ENCODE results near the gene DOCK2. TPM values are rescaled to one million over a fixed set of nuclear protein-coding genes. Genes with fewer than 3 reads are reported as not detected.

The DOCK2 gene
- total and polyA plus RNA-seq, 4 experiments from 2014 or later: 45.8 to 223 (median 162) TPM

DNA sequence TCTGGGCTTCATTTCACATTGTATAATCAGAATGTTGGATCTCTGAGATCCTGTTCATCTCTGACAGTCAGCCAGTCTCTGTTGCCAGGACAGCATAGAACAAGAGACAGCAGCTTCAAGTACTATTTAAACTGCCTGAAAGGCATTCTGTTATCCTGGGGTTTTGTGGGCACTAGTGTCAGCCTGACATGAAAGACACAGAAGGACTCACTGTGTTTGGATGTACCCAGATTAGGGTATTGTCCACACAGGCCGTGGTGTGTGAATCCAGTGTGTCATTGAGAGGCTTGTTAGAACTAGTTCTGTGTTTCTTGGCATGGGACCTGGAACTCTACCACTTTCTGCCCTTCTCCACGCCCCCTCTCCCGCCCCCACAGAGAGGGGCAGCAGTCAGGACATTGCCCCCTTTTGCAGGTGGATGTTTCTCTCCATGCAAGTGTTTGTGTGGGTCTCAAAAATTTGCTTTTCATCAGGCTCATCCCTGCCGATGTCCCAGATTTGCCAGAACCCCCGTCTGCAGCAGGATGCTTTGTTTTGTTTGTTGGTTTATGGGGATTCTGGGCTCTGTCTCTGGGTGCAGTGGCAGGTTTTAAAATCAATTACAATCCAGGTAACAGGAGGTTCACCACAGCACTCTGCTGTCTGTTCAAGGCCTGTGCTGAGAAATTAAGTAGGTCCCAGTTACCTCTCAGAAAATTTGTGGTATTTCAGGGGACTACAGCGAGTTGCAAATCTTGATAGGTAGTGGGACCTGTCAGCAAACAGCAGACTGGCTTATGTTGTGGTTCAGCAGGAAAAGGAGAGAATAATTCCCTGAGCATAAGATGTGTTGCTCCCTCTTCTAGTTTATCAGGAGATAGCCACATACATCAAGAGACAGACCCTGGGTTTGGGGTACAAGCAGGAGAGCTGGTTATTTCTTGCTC, 144.6 kb downstream of the DOCK2 start:
- intact Hi-C loops (cut with micrococcal nuclease): no loop called here
- no peak overlapping the region for H3K4me3 ChIP-seq (ENCODE audit: low read length in 2 of 2)
- peaks cover 22% of the 10 kb centered on the region for H3K36me3 ChIP-seq (ENCODE audit: insufficient read depth, low read length)
- H3K4me3 Mint-ChIP-seq: no peak overlapping the region
- DNase-seq: no peak
- no peaks in the 10 kb centered on the region for H3K9me3 ChIP-seq (ENCODE audit: control insufficient read depth in 1 of 2, low read length in 2 of 2)
- H3K36me3 Mint-ChIP-seq: peaks cover 58 to 63% of the 10 kb centered on the region in 2 donors
- H3K27ac ChIP-seq (ENCODE audit: low read depth, low read length): no peak overlapping the region
- H3K27ac Mint-ChIP-seq: peak overlapping the region in 2 of 7 donors; percentile 24 to 60
- ChIA-PET CTCF (ENCODE audit: partially characterized antibody) (no interaction called here), POLR2A (ENCODE audit: partially characterized antibody) (no interaction called here)
- H3K9me3 Mint-ChIP-seq: no peaks in the 10 kb centered on the region
- no peaks in the 10 kb centered on the region for H3K27me3 ChIP-seq (ENCODE audit: insufficient read depth, low read length)
- peaks cover 0 to 9% (median 4%) of the 10 kb centered on the region in 4 donors for H3K4me1 Mint-ChIP-seq
- no peaks in the 10 kb centered on the region for H3K4me1 ChIP-seq (ENCODE audit: insufficient read depth, low read length)
- H3K27me3 Mint-ChIP-seq: no peaks in the 10 kb centered on the region

DNA sequence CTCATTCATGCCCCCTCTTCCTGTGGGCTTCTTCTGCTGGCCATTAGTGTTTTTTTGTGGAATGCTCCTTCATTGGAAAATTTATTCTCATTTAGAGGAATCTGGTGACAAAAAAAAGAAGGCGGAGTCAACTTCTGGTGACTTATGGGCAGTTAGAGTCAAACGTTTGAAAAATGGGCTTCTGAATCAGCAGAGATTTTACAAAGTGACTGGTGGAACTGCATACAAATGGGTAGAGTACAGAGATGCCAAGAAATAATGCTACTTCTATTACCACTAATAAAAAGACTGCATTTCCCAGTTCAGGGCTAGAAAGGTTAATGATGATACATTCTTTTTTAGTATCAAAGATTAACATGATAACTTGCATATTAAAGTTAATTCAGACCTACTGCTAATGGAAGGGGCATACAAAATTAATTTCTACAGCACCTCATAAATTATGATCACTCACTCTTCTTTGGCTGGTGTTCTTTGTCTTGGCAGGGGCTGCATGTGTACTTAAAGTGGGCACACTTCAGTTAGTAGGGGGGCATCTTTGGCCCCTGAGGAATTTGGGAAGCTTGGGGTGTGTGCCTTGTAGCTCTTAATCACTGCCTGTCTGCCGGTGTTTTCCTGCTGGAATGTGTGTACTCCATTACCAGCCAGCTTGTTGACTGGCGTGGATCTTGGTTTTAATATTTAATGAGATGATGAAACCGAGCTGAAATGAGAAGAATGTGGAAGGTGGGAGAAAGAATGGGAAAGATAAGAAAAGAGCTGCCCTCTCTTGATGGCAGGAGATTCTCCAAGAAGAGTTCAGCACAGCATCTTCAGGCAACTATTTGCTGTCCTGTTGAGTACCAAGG, 148.9 kb downstream of the DOCK2 start:
- H3K27ac Mint-ChIP-seq: no peak overlapping the region
- intact Hi-C loops (cut with micrococcal nuclease): no loop called here
- Histone ChIP-seq H3K36me3 (ENCODE audit: insufficient read depth, low read length) (peaks cover 12% of the 10 kb centered on the region), H3K27ac (ENCODE audit: low read depth, low read length) (no peak overlapping the region), H3K4me3 (ENCODE audit: low read length in 2 of 2) (no peak overlapping the region), H3K4me1 (ENCODE audit: insufficient read depth, low read length) (no peaks in the 10 kb centered on the region), H3K27me3 (ENCODE audit: insufficient read depth, low read length) (no peaks in the 10 kb centered on the region), H3K9me3 (ENCODE audit: control insufficient read depth in 1 of 2, low read length in 2 of 2) (no peaks in the 10 kb centered on the region)
- ChIA-PET CTCF (ENCODE audit: partially characterized antibody) (no interaction called here), POLR2A (ENCODE audit: partially characterized antibody) (no interaction called here)
- H3K4me3 Mint-ChIP-seq: no peak overlapping the region
- peaks cover 64 to 67% of the 10 kb centered on the region in 2 donors for H3K36me3 Mint-ChIP-seq
- H3K27me3 Mint-ChIP-seq: no peaks in the 10 kb centered on the region
- DNase-seq: no peak
- H3K9me3 Mint-ChIP-seq: peaks cover 0 to 2% (median 0%) of the 10 kb centered on the region in 8 donors
- peaks cover 0 to 10% (median 6%) of the 10 kb centered on the region in 4 donors for H3K4me1 Mint-ChIP-seq

DNA sequence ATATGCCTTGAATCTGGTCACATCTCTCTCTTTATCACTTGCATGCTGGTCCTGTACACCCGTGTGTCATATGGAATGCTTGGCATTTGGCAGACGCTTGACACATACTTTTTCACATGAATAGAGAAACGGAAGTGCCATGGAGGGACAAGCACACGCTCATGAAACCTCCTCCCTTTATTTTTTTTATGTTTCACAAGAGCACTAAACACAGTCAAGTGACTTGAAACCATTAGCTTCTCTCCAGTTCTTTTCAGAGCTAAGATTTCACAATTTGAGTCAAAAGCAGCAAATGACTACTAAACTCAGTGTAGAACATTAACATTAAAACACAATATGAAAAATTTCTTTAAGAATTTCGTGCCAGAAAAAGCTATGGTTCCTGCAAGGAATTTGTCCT, 151.1 kb downstream of the DOCK2 start:
- POLR2A ChIA-PET (ENCODE audit: partially characterized antibody): no interaction called here
- DNase-seq: no peak
- no peaks in the 10 kb centered on the region for H3K27me3 ChIP-seq (ENCODE audit: insufficient read depth, low read length)
- H3K9me3 ChIP-seq (ENCODE audit: control insufficient read depth in 1 of 2, low read length in 2 of 2): no peaks in the 10 kb centered on the region
- intact Hi-C loops (cut with micrococcal nuclease): no loop called here
- H3K27me3 Mint-ChIP-seq: no peaks in the 10 kb centered on the region
- no peak overlapping the region for H3K4me3 ChIP-seq (ENCODE audit: low read length in 2 of 2)
- peaks cover 61 to 69% of the 10 kb centered on the region in 2 donors for H3K36me3 Mint-ChIP-seq
- CTCF ChIA-PET (ENCODE audit: partially characterized antibody): no interaction called here
- peaks cover 26% of the 10 kb centered on the region for H3K36me3 ChIP-seq (ENCODE audit: insufficient read depth, low read length)
- H3K4me1 Mint-ChIP-seq: peaks cover 0 to 10% (median 7%) of the 10 kb centered on the region in 4 donors
- no peak overlapping the region for H3K27ac ChIP-seq (ENCODE audit: low read depth, low read length)
- no peaks in the 10 kb centered on the region for H3K4me1 ChIP-seq (ENCODE audit: insufficient read depth, low read length)
- no peak overlapping the region for H3K27ac Mint-ChIP-seq
- peaks cover 0 to 2% (median 0%) of the 10 kb centered on the region in 8 donors for H3K9me3 Mint-ChIP-seq
- no peak overlapping the region for H3K4me3 Mint-ChIP-seq

DNA sequence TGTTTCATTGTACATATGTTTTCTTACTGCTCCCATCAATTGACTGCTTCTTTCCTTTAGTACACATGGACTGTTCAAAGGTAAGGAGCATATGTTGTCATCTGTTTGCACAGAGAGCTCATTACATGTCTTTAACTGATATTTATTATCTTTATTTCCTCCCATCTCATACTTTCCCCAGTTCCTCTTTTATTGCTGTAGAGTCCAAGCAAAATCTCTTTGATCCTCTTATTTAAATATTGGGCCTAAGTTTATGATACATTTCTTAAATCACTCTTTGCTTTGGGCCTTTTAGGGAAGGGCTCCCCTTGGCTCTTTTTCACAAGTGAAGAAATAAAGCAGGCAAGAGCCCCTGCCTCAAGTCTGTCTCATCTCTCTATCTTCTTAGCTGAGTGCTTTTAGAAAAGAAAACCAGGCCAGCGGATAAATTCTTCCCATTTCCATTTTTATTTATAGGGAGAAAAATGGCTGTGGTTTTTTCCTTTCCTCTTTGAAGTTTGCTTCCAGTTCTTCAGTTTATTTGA, 152.4 kb downstream of the DOCK2 start:
- H3K4me3 ChIP-seq (ENCODE audit: low read length in 2 of 2): no peak overlapping the region
- Mint-ChIP-seq H3K4me3 (no peak overlapping the region), H3K27ac (no peak overlapping the region), H3K4me1 (peaks cover 0 to 10% (median 9%) of the 10 kb centered on the region in 4 donors), H3K36me3 (peaks cover 65 to 72% of the 10 kb centered on the region in 2 donors), H3K27me3 (no peaks in the 10 kb centered on the region), H3K9me3 (peaks cover 0 to 2% (median 0%) of the 10 kb centered on the region in 8 donors)
- no peak overlapping the region for H3K27ac ChIP-seq (ENCODE audit: low read depth, low read length)
- no peaks in the 10 kb centered on the region for H3K9me3 ChIP-seq (ENCODE audit: control insufficient read depth in 1 of 2, low read length in 2 of 2)
- peaks cover 27% of the 10 kb centered on the region for H3K36me3 ChIP-seq (ENCODE audit: insufficient read depth, low read length)
- POLR2A ChIA-PET (ENCODE audit: partially characterized antibody): no interaction called here
- intact Hi-C loops (cut with micrococcal nuclease): no loop called here
- no peaks in the 10 kb centered on the region for H3K4me1 ChIP-seq (ENCODE audit: insufficient read depth, low read length)
- DNase-seq: no peak
- CTCF ChIA-PET (ENCODE audit: partially characterized antibody): interaction anchor here (1.4 kb wide), 1 partner anchor 11 kb away, joined by 3 read pairs; no protein-coding TSS in a partner anchor
- no peaks in the 10 kb centered on the region for H3K27me3 ChIP-seq (ENCODE audit: insufficient read depth, low read length)

DNA sequence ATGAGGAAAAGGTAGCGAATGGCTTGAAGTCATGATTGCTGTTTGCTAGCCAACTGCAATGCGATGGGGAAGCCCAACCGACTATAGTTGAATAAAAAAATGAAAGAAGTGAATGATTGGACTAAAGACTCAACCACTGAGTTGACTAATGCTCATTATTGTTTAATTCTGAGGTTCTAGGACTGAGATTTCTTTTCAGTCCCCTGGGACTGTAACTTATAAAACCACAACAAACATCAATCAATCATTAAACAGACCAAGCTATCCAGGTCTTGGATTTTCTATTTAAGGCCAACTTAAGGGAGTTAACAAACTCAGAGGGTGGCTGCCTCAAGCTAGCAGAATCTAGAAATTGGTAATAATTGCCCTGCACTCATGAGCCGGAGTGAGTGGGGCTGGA, 154.2 kb downstream of the DOCK2 start:
- ChIA-PET POLR2A (ENCODE audit: partially characterized antibody) (no interaction called here), CTCF (ENCODE audit: partially characterized antibody) (interaction anchor here (1.5 kb wide), 1 partner anchor 14 kb away, joined by 4 read pairs; no protein-coding TSS in a partner anchor)
- intact Hi-C loops (cut with micrococcal nuclease): no loop called here
- H3K36me3 ChIP-seq (ENCODE audit: insufficient read depth, low read length): peaks cover 24% of the 10 kb centered on the region
- H3K4me1 ChIP-seq (ENCODE audit: insufficient read depth, low read length): no peaks in the 10 kb centered on the region
- no peaks in the 10 kb centered on the region for H3K9me3 ChIP-seq (ENCODE audit: control insufficient read depth in 1 of 2, low read length in 2 of 2)
- no peaks in the 10 kb centered on the region for H3K27me3 ChIP-seq (ENCODE audit: insufficient read depth, low read length)
- Mint-ChIP-seq H3K4me3 (no peak overlapping the region), H3K27ac (no peak overlapping the region), H3K27me3 (no peaks in the 10 kb centered on the region), H3K4me1 (peaks cover 6 to 15% (median 12%) of the 10 kb centered on the region in 4 donors), H3K36me3 (peaks cover 66 to 71% of the 10 kb centered on the region in 2 donors), H3K9me3 (peaks cover 0 to 2% (median 0%) of the 10 kb centered on the region in 8 donors)
- DNase-seq: no peak
- no peak overlapping the region for H3K4me3 ChIP-seq (ENCODE audit: low read length in 2 of 2)
- H3K27ac ChIP-seq (ENCODE audit: low read depth, low read length): no peak overlapping the region

DNA sequence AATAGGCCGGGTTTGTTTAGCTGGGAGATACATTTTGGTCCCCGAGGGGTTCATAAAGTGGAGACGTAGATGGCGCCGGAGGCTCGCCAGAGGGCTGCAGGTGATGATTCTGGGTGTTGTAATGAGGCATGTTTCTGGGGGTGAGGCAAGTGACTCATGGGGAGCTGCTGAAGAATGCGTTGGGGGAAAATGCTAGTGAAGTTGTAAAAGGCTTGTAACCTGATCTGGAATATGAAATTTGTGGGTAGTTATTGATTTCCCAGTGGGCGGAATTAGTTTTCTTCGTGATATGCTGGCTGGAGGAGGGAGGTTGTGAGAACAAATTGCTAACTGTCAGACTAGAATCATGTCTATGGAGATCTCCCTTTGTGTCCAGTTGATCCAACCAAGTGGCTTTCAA, 158.3 kb downstream of the DOCK2 start:
- intact Hi-C loops (cut with micrococcal nuclease): no loop called here
- Mint-ChIP-seq H3K4me3 (no peak overlapping the region), H3K27ac (peak overlapping the region in 1 of 7 donors; percentile 8), H3K9me3 (peaks cover 0 to 1% (median 0%) of the 10 kb centered on the region in 8 donors), H3K4me1 (peaks cover 12 to 22% (median 18%) of the 10 kb centered on the region in 4 donors), H3K27me3 (no peaks in the 10 kb centered on the region), H3K36me3 (peaks cover 59 to 74% of the 10 kb centered on the region in 2 donors)
- Histone ChIP-seq H3K27ac (ENCODE audit: low read depth, low read length) (no peak overlapping the region), H3K4me1 (ENCODE audit: insufficient read depth, low read length) (no peaks in the 10 kb centered on the region), H3K9me3 (ENCODE audit: control insufficient read depth in 1 of 2, low read length in 2 of 2) (no peaks in the 10 kb centered on the region), H3K36me3 (ENCODE audit: insufficient read depth, low read length) (peaks cover 19% of the 10 kb centered on the region), H3K27me3 (ENCODE audit: insufficient read depth, low read length) (no peaks in the 10 kb centered on the region), H3K4me3 (ENCODE audit: low read length in 2 of 2) (no peak overlapping the region)
- CTCF ChIA-PET (ENCODE audit: partially characterized antibody): no interaction called here
- POLR2A ChIA-PET (ENCODE audit: partially characterized antibody): no interaction called here
- DNase-seq: no peak

DNA sequence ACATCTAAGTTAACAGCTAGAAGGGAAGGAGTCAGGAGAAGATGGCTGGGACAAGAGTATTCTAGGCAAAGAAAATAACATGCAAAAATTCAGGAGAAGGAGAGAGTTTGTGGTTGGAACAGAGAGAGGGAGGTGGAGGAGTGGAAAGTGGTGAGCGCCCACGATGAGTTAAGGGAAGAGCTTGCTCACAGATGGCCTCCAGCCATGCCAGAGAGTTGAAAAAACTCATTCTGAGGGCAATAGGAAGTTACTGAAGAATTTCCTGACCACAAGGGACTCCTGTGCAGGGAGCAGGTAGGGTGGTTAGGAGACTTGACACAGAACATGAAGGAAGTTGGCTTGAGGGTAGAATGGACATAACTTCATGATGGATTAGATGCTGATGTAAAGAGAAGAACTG, 159.7 kb downstream of the DOCK2 start:
- H3K27ac ChIP-seq (ENCODE audit: low read depth, low read length): no peak overlapping the region
- peaks cover 0 to 1% (median 0%) of the 10 kb centered on the region in 8 donors for H3K9me3 Mint-ChIP-seq
- intact Hi-C loops (cut with micrococcal nuclease): no loop called here
- peaks cover 8% of the 10 kb centered on the region for H3K36me3 ChIP-seq (ENCODE audit: insufficient read depth, low read length)
- H3K27me3 Mint-ChIP-seq: no peaks in the 10 kb centered on the region
- H3K4me3 ChIP-seq (ENCODE audit: low read length in 2 of 2): no peak overlapping the region
- H3K27me3 ChIP-seq (ENCODE audit: insufficient read depth, low read length): no peaks in the 10 kb centered on the region
- POLR2A ChIA-PET (ENCODE audit: partially characterized antibody): no interaction called here
- H3K36me3 Mint-ChIP-seq: peaks cover 64 to 74% of the 10 kb centered on the region in 2 donors
- peak overlapping the region in 2 of 7 donors; percentile 24 to 27 for H3K27ac Mint-ChIP-seq
- H3K4me1 Mint-ChIP-seq: peaks cover 14 to 28% (median 22%) of the 10 kb centered on the region in 4 donors
- H3K9me3 ChIP-seq (ENCODE audit: control insufficient read depth in 1 of 2, low read length in 2 of 2): no peaks in the 10 kb centered on the region
- no peaks in the 10 kb centered on the region for H3K4me1 ChIP-seq (ENCODE audit: insufficient read depth, low read length)
- no peak overlapping the region for H3K4me3 Mint-ChIP-seq
- CTCF ChIA-PET (ENCODE audit: partially characterized antibody): no interaction called here
- DNase-seq: no peak

Measured in CD4-positive, alpha-beta memory T cell (primary cell).